H1 (cell line): ENCODE data around the gene VSIR. TPM values are rescaled to one million over a fixed set of nuclear protein-coding genes. Genes with fewer than 3 reads are reported as not detected.

Source experiments
- CBX5 ChIP-seq: fragments of 300-800, 300-1000 bp; sonication (generic); IDR thresholded peaks from 2 replicates; pipeline ENCODE4 v1.7.1; 2016; ENCODE audit warnings: antibody characterized with exemption, low read length, low read depth
- CTCF ChIP-seq, 3 experiments: IDR thresholded peaks; 1 replicate in 2 of 3; 2 replicates in 1 of 3; pipeline versions ENCODE4 v1.5.1 to v1.6.1; 2011; ENCODE audit warnings: low read length in 3 of 3, mild to moderate bottlenecking in 3 of 3, inconsistent platforms in 2 of 3, low read depth in 1 of 3, moderate library complexity in 1 of 3; ENCODE audit not compliant: insufficient read depth in 1 of 3; ENCODE audit errors: control extremely low read depth in 1 of 3
- EGR1 ChIP-seq: IDR thresholded peaks from 2 replicates; pipeline ENCODE4 v1.6.1; 2011; ENCODE audit warnings: low read depth, low read length, borderline replicate concordance
- ZNF274 ChIP-seq: IDR thresholded peaks from 2 replicates; pipeline ENCODE4 v1.7.0; 2012; ENCODE audit warnings: low read length, borderline replicate concordance; ENCODE audit errors: extremely low read depth
- polyA plus RNA-seq, 7 experiments: library from polyadenylated mRNA; depleted of rRNA in 3 of 7; stranded (reverse) in 5 of 7; unstranded in 2 of 7; fragments of >200 nt in 5 of 7; fragments of 200-250 nt in 2 of 7; gene quantifications; 1 replicate in 5 of 7; 2 replicates in 1 of 7; 4 replicates in 1 of 7; pipeline versions ENCODE4 v1.2.1 to v1.2.3, GENCODE V29; 2011 to 2013; ENCODE audit warnings: missing spikeins in 2 of 7, mixed read lengths in 2 of 7
- total RNA-seq: library from RNA; stranded (reverse); fragmentation: NEBNext Ultra II Directional; extraction: Animal tissue kit (Norgen Biotek cat#: 25700); gene quantifications from 2 replicates; pipeline ENCODE4 v1.2.1, GENCODE V29; 2021

VSIR gene
- total and polyA plus RNA-seq, 2 of the 8 experiments (the other 6 are each of a cell fraction or from before 2014, with no cell fraction given): 0.33 TPM; not detected in 1

- TF ChIP-seq CTCF (IDR thresholded peaks at IDR 0.05; ENCODE audit: control extremely low read depth in 1 of 3, insufficient read depth in 1 of 3, low read depth in 1 of 3, low read length in 3 of 3) (no peak), EGR1 (no peak), CBX5 (no peak), ZNF274 (no peak)
Observed at GRCh38 chr10:71810048-71810750, 36.9 kb upstream of the VSIR start (continued).
